HEK293 (cell line): ENCODE measurements around the gene P2RY6.
A peak's percentile ranks its signal among the peaks of the same experiment; 100 is the strongest.

Experiments
- CTCF ChIA-PET: fragments of 350-600 bp; formaldehyde crosslinking; extraction: SDS; loops from one replicate; lab custom pipeline; 2021; ENCODE audit warnings: antibody characterized with exemption; lab: Yijun Ruan, JAX
- POLR2A ChIA-PET: fragments of 300-600 bp; formaldehyde crosslinking; extraction: SDS; loops from one replicate; lab custom pipeline; 2020; ENCODE audit warnings: antibody characterized with exemption, inconsistent platforms; lab: Yijun Ruan, JAX
- H3K27ac ChIP-seq: fragments of 200-500 bp; sonication (Bioruptor generic); 2 replicates; pipeline ENCODE4 v1.5.1; 2014; ENCODE audit warnings: low read depth, low read length, control low read depth, inconsistent platforms; ENCODE audit errors: extremely low read depth
- H3K36me3 ChIP-seq, 2 experiments: fragments of 200-500 bp in 1 of 2; sonication (Bioruptor generic) in 1 of 2; 1 replicate in 1 of 2; 2 replicates in 1 of 2; pipeline ENCODE4 v1.5.1; 2014 to 2017; ENCODE audit warnings: inconsistent platforms in 2 of 2, low read length in 2 of 2; ENCODE audit not compliant: control insufficient read depth in 2 of 2, insufficient read depth in 1 of 2
- H3K4me1 ChIP-seq: fragments of 200-500 bp; sonication (Bioruptor generic); 2 replicates; pipeline ENCODE4 v1.5.1; 2014; ENCODE audit warnings: mild to moderate bottlenecking, low read length, inconsistent platforms; ENCODE audit not compliant: control insufficient read depth, insufficient read depth
- H3K4me3 ChIP-seq: 2 replicates; pipeline ENCODE4 v1.5.1; 2011; ENCODE audit warnings: low read depth, mild to moderate bottlenecking, control low read depth, low read length, moderate library complexity
- H3K9me3 ChIP-seq: fragments of 200-500 bp; sonication (Bioruptor generic); 2 replicates; pipeline ENCODE4 v1.5.1; 2014; ENCODE audit warnings: low read depth, low read length, inconsistent platforms; ENCODE audit not compliant: control insufficient read depth, insufficient read depth
- GLI4 ChIP-seq: fragments of 450-650 bp; formaldehyde crosslinking; IDR thresholded peaks from 2 replicates; pipeline ENCODE4 v1.5.1; 2016; ENCODE audit warnings: missing biosample characterization, missing genetic modification characterization
- GLIS1 ChIP-seq: fragments of 450-650 bp; formaldehyde crosslinking; IDR thresholded peaks from 2 replicates; pipeline ENCODE4 v1.5.1; 2016; ENCODE audit warnings: missing biosample characterization, missing genetic modification characterization
- KLF1 ChIP-seq: fragments of 450-650 bp; formaldehyde crosslinking; IDR thresholded peaks from 2 replicates; pipeline ENCODE4 v1.5.1; 2016; ENCODE audit warnings: missing biosample characterization, missing genetic modification characterization
- SALL2 ChIP-seq: fragments of 450-650 bp; formaldehyde crosslinking; IDR thresholded peaks from 2 replicates; pipeline ENCODE4 v1.5.0; 2017; ENCODE audit warnings: missing biosample characterization, mild to moderate bottlenecking, missing genetic modification characterization, borderline replicate concordance
- SCRT2 ChIP-seq: fragments of 450-650 bp; formaldehyde crosslinking; IDR thresholded peaks from 2 replicates; pipeline ENCODE4 v1.5.1; 2016; ENCODE audit warnings: missing biosample characterization, missing genetic modification characterization
- TRIM28 ChIP-seq: IDR thresholded peaks from 2 replicates; pipeline ENCODE4 v1.6.1; 2011; ENCODE audit warnings: low read length, control low read depth, borderline replicate concordance
- ZBTB17 ChIP-seq: fragments of 450-650 bp; formaldehyde crosslinking; IDR thresholded peaks from 2 replicates; pipeline ENCODE4 v1.5.1; 2016; ENCODE audit warnings: missing biosample characterization, missing genetic modification characterization
- ZNF114 ChIP-seq: fragments of 450-650 bp; formaldehyde crosslinking; IDR thresholded peaks from 2 replicates; pipeline ENCODE4 v1.5.0; 2017; ENCODE audit warnings: missing biosample characterization, missing genetic modification characterization
- ZNF121 ChIP-seq: fragments of 450-650 bp; formaldehyde crosslinking; IDR thresholded peaks from 2 replicates; pipeline ENCODE4 v1.5.1; 2016; ENCODE audit warnings: missing biosample characterization, missing genetic modification characterization
- ZNF416 ChIP-seq: fragments of 450-650 bp; formaldehyde crosslinking; IDR thresholded peaks from 2 replicates; pipeline ENCODE4 v1.5.1; 2016; ENCODE audit warnings: missing biosample characterization, missing genetic modification characterization
- ZNF513 ChIP-seq: fragments of 450-650 bp; IDR thresholded peaks from 2 replicates; pipeline ENCODE4 v1.5.1; 2018; ENCODE audit warnings: missing biosample characterization, missing genetic modification characterization
- ZNF596 ChIP-seq: fragments of 450-650 bp; IDR thresholded peaks from 2 replicates; pipeline ENCODE4 v1.5.0; 2018; ENCODE audit warnings: missing biosample characterization, mild to moderate bottlenecking, missing genetic modification characterization, moderate library complexity
- ZNF600 ChIP-seq: fragments of 450-650 bp; formaldehyde crosslinking; IDR thresholded peaks from 2 replicates; pipeline ENCODE4 v1.5.1; 2016; ENCODE audit warnings: missing biosample characterization, missing genetic modification characterization
- ZNF629 ChIP-seq: fragments of 450-650 bp; formaldehyde crosslinking; IDR thresholded peaks from 2 replicates; pipeline ENCODE4 v1.5.1; 2017; ENCODE audit warnings: missing biosample characterization, missing genetic modification characterization

P2RY6 gene

DNA sequence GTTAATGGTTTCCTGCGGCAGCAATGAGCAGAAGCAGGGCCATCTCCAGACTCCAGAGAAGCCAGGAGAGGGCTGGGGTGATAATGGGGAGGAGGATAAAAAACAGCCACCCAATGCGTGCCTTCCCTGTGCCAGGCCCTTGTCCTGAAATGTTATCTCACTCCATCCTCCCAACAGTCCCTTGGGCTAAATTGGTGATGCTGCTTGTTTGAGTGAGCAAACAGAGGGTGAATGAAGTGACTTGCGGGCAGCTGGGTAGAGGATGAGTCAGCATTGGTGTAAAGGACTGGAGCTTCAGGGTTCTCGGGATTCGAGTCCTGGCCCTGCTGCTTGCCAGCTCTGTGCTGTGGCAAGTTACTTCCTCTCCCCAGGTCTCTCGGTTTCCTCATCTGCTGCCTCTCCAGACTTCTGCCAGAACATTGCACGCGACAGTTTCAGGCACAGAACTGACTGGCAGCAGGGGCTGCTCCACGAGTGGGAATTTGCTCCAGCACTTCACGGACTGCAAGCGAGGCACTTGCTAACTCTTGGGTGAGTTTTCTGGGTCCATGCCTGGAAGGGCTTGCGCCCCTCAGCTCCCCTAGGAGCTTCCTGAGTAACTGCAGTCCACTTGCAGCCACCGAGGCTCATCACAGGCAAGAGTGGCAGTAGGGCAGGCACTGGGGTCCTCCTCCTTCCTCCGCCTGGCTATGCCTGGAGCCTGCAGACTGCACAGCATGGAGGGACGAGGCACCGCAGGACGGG lies at the start of gene P2RY6:
P2RY6 (plus strand) TSS at position 403 of the 744 bp plus-strand sequence. CDS start 24,181 bp downstream, outside the sequence.
- TF ChIP-seq ZNF629 = 0 out of 2 replicates have a peak, but pooled peaks have one; percentile 17
- 0 out of 2 replicates have a peak, but pooled peaks have one; percentile 15 for TF ChIP-seq ZNF600 (tag by site-specific recombination)
- TF ChIP-seq ZBTB17 = 0 out of 2 replicates have a peak, but pooled peaks have one; percentile 18
- TF ChIP-seq GLI4 (tag by site-specific recombination) = no peak
- no peak for TF ChIP-seq KLF1 (tag by site-specific recombination)
- ChIA-PET POLR2A (no interaction called here), CTCF (interaction anchor here (0.6 to 5.7 kb wide), 4 partner anchors 18 to 319 kb away, joined by 3 to 25 read pairs (median 6); no protein-coding TSS in a partner anchor)
- no peaks in the 10 kb centered on the region for H3K9me3 ChIP-seq
- no peaks in the 10 kb centered on the region for H3K36me3 ChIP-seq
- H3K27ac ChIP-seq = no peak within 1 kb of the TSS
- H3K4me1 ChIP-seq = no peaks in the 10 kb centered on the region
- no peak within 1 kb of the TSS for H3K4me3 ChIP-seq

DNA sequence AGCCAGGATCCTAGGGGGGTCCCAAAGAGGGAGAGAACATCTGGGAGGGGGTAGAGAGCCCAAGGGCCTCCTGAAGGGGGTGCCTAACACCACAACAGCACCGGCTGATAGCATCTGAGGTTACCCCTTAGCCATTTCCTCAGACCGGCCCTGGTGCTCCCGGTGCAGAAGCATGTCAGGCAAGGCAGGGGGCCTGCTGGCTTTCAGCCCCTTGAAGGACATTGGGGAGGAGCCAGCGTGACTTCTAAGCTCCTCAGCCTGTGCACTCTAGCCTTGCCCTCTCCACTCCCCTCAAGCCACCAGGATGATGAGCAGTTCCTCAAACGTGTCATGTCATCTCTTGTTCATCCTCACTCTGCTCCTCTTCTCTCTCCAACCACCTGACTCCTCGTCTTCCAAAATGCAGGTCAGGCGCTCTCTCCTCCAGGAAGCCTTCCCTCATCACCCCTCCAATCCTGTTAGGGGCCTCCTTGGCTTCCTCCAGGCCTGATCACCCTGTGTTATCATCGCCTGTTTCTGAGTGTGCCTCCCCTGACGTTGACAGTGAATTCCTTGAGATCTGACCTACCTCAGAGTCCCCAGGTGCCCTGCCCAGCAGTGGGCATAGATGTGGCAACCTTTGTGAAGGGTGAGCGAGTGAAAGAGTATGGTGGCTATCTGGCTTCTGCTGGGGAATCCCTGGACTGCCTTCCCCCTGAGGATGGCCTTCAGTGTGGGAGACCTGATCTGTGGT lies 48.0 kb upstream of the P2RY6 start:
- POLR2A ChIA-PET = no interaction called here
- CTCF ChIA-PET = interaction anchor here (0.8 to 2.0 kb wide), 3 partner anchors 11 to 127 kb away, joined by 3 to 5 read pairs (median 3); no protein-coding TSS in a partner anchor
- Histone ChIP-seq H3K4me3 (no peak overlapping the region), H3K4me1 (no peaks in the 10 kb centered on the region), H3K9me3 (no peaks in the 10 kb centered on the region), H3K27ac (no peak overlapping the region), H3K36me3 (no peaks in the 10 kb centered on the region)
- TF ChIP-seq ZNF114 (tag by site-specific recombination) (no peak), ZNF121 (tag by site-specific recombination) (no peak), ZNF513 (tag by site-specific recombination) (no peak), TRIM28 (no peak)
- TF ChIP-seq, all 188 proteins: peak for 0

DNA sequence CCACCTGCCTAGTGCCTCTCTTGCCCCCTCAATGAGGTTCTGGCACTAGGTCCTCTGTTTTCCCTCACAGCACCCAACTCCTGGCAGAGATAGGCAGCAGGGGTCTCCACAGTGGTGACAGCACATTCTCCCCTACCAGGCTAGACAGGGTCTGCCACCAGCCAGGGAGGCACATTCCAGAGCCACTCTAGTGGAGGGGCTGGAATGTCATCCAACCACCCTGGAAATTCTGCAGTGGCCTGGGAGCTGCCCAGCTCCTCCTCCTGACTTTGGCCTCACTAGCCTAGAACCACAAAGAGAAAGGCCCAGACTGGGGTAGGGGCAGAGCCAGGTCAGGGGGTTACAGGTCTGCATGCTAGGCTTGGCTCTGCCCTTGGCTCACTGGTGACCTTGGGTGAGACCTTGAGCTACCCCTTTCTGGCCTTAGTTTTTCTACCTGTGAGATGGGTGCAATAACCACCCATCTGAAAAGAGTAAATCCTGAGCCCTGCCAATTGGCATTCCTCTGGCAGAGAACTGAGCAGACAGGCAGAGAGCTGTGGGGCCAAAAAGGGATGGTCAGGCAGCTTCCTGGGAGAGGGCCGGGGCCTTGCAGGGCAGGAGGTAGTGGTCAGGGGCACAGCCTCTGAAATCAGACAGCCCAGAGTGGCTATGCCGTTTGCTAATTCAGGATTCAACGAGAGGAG lies 47.0 kb upstream of the P2RY6 start:
- H3K9me3 ChIP-seq = no peaks in the 10 kb centered on the region
- CTCF ChIA-PET = interaction anchor here (0.6 to 2.0 kb wide), 4 partner anchors 10 to 639 kb away, joined by 3 to 5 read pairs (median 4); no protein-coding TSS in a partner anchor
- H3K4me3 ChIP-seq = no peak overlapping the region
- H3K36me3 ChIP-seq = no peaks in the 10 kb centered on the region
- no peak overlapping the region for H3K27ac ChIP-seq
- POLR2A ChIA-PET = no interaction called here
- no peaks in the 10 kb centered on the region for H3K4me1 ChIP-seq
- TF ChIP-seq GLIS1 (tag by site-specific recombination) (peak; percentile 17; the same call in 1 of the 2 replicates), ZNF416 (no peak), SALL2 (no peak)

GRCh38 chr11:73225851-73226250 lies 46.3 kb upstream of the P2RY6 start:
- no peaks in the 10 kb centered on the region for H3K4me1 ChIP-seq
- no peaks in the 10 kb centered on the region for H3K9me3 ChIP-seq
- H3K4me3 ChIP-seq = no peak overlapping the region
- 0 out of 2 replicates have a peak, but pooled peaks have one; percentile 36 for TF ChIP-seq SCRT2 (tag by site-specific recombination)
- no peak for TF ChIP-seq ZNF596 (tag by site-specific recombination)
- no peaks in the 10 kb centered on the region for H3K36me3 ChIP-seq
- ChIA-PET CTCF (interaction anchor here (0.6 to 2.0 kb wide), 3 partner anchors 10 to 433 kb away, joined by 3 to 5 read pairs (median 4); no protein-coding TSS in a partner anchor), POLR2A (no interaction called here)
- no peak overlapping the region for H3K27ac ChIP-seq
